HAP-1 (cell line): ENCODE data around the gene SNX18.
A peak's percentile ranks its signal among the peaks of the same experiment; 100 is the strongest.
"Not testable (repeated sequence)": the region's sequence is repeated elsewhere in the genome, so short reads cannot be mapped to it uniquely, and the experiment has no call there.

ENCODE experiments used
- DNase-seq, 2 experiments: peaks; one replicate each; pipeline ENCODE4 v3.0.0-alpha.2; 2016 to 2020; ENCODE audit warnings: low spot score in 2 of 2
- H3K27me3 ChIP-seq: fragments of 250-450 bp; sonication (Bioruptor Pico); 2 replicates; pipeline ENCODE4 v1.5.1; 2020; ENCODE audit warnings: low read depth, mild to moderate bottlenecking, moderate library complexity
- H3K36me3 ChIP-seq: fragments of 250-450 bp; sonication (Bioruptor Pico); replicated peaks from 2 replicates; pipeline ENCODE4 v1.5.1; 2020; ENCODE audit warnings: mild to moderate bottlenecking
- H3K4me1 ChIP-seq: fragments of 250-450 bp; sonication (Bioruptor Pico); 2 replicates; pipeline ENCODE4 v1.5.1; 2020; ENCODE audit warnings: mild to moderate bottlenecking
- H3K4me3 ChIP-seq: fragments of 250-450 bp; sonication (Bioruptor Pico); 2 replicates; pipeline ENCODE4 v1.5.1; 2020; ENCODE audit warnings: mild to moderate bottlenecking, moderate library complexity
- H3K9me3 ChIP-seq: fragments of 250-450 bp; sonication (Bioruptor Pico); 2 replicates; pipeline ENCODE4 v1.5.1; 2020; ENCODE audit warnings: mild to moderate bottlenecking, moderate library complexity
- in situ Hi-C: fragments of 300-500 bp; cut with MboI; formaldehyde crosslinking; loops from 3 replicates; pipeline ENCODE4 v1.14.3; 2020; ENCODE audit warnings: low sequenced_read_pairs, inconsistent platforms, mixed read lengths

The SNX18 gene

GRCh38 chr5:54517512-54518145 lies at the start of gene SNX18:
SNX18 (plus strand) TSS chr5:54517759; CDS start chr5:54517953, 194 bp downstream.
- peak within 1 kb of the TSS; percentile 62 for H3K4me3 ChIP-seq
- H3K27me3 ChIP-seq = no peaks in the 10 kb centered on the region
- H3K36me3 ChIP-seq = peaks cover 3% of the 10 kb centered on the region
- peak; percentile 85 to 92 for DNase-seq
- H3K9me3 ChIP-seq = no peaks in the 10 kb centered on the region
- in situ Hi-C loops = loop anchor here (10.0 kb wide), 1 partner anchor 347 kb away; no protein-coding TSS in a partner anchor
- peaks cover 14% of the 10 kb centered on the region; the same call in 1 of the 2 replicates for H3K4me1 ChIP-seq

GRCh38 chr5:54469622-54470021 lies 47.9 kb upstream of the SNX18 start:
- no peak for DNase-seq
- Histone ChIP-seq H3K36me3 (no peaks in the 10 kb centered on the region), H3K9me3 (no peaks in the 10 kb centered on the region), H3K27me3 (no peaks in the 10 kb centered on the region), H3K4me1 (no peaks in the 10 kb centered on the region), H3K4me3 (no peak overlapping the region)
- in situ Hi-C loops = no loop called here

DNA sequence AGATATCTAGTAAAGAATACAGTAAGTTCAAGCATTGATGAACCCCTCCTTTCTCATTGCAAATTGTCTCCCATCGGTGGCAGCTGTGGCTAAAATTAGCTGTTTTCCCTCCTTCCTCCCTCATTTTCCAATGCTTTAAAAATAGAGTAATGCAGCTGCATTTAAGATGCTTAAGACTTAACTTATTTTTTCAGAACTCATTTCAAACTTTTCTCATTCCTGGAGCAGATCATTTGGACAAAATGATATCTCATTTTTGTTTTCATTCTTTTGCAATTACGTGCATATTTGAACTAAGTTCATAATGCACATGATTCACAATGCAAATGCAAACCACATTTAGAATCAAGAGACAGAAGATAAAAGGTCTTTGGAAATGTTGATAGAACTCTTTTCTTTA lies 47.4 kb upstream of the SNX18 start:
- DNase-seq = no peak
- in situ Hi-C loops = no loop called here
- H3K4me3 ChIP-seq = no peak overlapping the region
- no peaks in the 10 kb centered on the region for H3K27me3 ChIP-seq
- H3K36me3 ChIP-seq = no peaks in the 10 kb centered on the region
- no peaks in the 10 kb centered on the region for H3K9me3 ChIP-seq
- no peaks in the 10 kb centered on the region for H3K4me1 ChIP-seq

DNA sequence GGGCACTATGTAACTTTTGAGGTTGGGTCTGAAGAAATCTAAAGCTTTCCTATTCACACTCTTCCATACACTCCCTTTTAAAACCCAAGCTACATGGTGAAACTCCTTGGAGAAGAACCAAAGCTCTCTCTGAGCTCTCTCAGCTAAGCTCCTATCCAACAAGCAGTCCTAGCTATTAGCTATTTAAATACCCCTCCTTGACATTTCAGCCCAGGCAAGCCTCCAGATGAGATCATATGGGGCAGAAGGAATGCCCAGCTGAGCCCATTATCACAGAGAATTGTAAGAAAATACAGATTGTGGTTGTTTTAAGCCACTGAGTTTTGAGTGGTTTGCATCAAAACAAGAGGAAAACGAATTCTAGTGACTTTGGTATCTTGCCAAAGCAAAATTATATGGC lies 46.9 kb upstream of the SNX18 start:
- no peaks in the 10 kb centered on the region for H3K36me3 ChIP-seq
- H3K9me3 ChIP-seq = no peaks in the 10 kb centered on the region
- in situ Hi-C loops = no loop called here
- DNase-seq = no peak
- no peaks in the 10 kb centered on the region for H3K4me1 ChIP-seq
- H3K4me3 ChIP-seq = no peak overlapping the region
- no peaks in the 10 kb centered on the region for H3K27me3 ChIP-seq

DNA sequence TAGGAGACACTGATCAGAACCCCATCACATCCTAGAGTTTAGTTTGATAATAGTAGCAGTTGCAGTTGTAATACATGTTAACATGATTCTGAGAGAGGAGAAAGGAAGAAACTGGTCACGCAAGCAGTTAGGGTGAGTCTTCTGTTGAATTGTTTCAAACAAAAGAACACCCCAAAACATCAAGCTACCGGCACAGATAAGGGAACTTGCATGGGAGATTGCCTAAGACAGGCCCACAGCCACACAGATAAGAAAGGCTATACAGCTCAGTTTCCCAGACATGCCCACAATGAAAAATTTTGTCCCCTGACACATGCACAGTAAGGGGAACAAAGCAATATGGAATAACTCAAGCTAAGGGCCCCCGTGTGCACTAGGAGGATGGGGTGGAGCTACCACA lies 46.2 kb upstream of the SNX18 start:
- Histone ChIP-seq H3K9me3 (no peaks in the 10 kb centered on the region), H3K36me3 (no peaks in the 10 kb centered on the region), H3K4me3 (no peak overlapping the region), H3K27me3 (no peaks in the 10 kb centered on the region), H3K4me1 (no peaks in the 10 kb centered on the region)
- in situ Hi-C loops = no loop called here
- no peak for DNase-seq

DNA sequence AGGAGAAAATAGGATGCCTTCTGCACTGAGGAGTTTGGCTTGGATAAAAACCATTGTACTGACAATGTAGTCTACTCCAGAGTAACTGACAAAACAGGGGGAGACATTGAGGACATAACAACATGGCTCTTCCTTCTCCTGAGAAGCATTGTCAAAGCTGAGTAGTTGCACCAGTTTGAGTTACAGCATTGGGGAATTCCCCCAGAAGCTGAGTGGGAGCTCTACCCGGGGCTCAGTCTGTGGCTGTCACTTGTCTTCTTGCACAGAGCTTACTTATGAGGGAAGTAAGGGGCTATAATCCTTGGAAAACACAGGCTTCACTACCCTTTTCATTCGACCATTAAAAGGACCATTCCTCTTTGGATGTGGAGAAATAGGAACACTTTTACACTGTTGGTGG lies 40.9 kb upstream of the SNX18 start:
- no peaks in the 10 kb centered on the region for H3K4me1 ChIP-seq
- no peak overlapping the region for H3K4me3 ChIP-seq
- no peaks in the 10 kb centered on the region for H3K9me3 ChIP-seq
- in situ Hi-C loops = no loop called here
- DNase-seq = no peak
- H3K36me3 ChIP-seq = no peaks in the 10 kb centered on the region
- no peaks in the 10 kb centered on the region for H3K27me3 ChIP-seq

DNA sequence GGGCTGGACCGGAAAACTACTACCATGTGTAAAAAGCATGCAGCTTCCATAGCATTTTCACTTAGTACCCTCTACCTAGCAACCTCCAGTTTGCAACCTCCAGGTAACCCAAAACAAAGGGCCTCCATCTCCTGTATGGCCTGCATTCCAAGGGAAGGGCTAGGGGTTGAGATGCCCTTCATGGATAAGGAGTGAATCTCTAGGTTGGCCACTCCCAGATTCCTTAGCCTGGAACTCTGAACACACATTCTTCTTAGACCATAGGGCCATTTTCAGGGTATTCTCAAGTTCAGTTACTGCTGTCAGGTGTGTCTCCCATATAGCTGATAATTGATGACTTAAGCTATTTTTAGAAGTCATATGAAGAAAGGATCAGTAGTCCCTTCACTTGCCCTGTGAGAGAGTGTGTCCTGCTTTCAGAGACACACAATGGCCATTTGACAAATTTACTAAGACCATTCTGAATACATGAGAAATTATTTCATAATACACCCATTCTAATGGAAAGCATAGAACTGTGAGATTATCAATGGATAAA lies 39.5 kb upstream of the SNX18 start:
- DNase-seq = no peak
- Histone ChIP-seq H3K27me3 (no peaks in the 10 kb centered on the region), H3K4me1 (no peaks in the 10 kb centered on the region), H3K4me3 (no peak overlapping the region), H3K36me3 (no peaks in the 10 kb centered on the region), H3K9me3 (no peaks in the 10 kb centered on the region)
- in situ Hi-C loops = no loop called here

GRCh38 chr5:54480296-54480695 lies 37.3 kb upstream of the SNX18 start:
- no peak for DNase-seq
- in situ Hi-C loops = no loop called here
- Histone ChIP-seq H3K9me3 (no peaks in the 10 kb centered on the region), H3K4me3 (no peak overlapping the region), H3K36me3 (no peaks in the 10 kb centered on the region), H3K4me1 (no peaks in the 10 kb centered on the region), H3K27me3 (no peaks in the 10 kb centered on the region)

- no peaks in the 10 kb centered on the region for H3K4me1 ChIP-seq
- DNase-seq = no peak
- no peaks in the 10 kb centered on the region for H3K27me3 ChIP-seq
- no peak overlapping the region for H3K4me3 ChIP-seq
- no peaks in the 10 kb centered on the region for H3K36me3 ChIP-seq
- in situ Hi-C loops = no loop called here
- H3K9me3 ChIP-seq = no peaks in the 10 kb centered on the region
These were observed 33.2 kb upstream of the SNX18 start for GRCh38 chr5:54484219-54484894.

DNA sequence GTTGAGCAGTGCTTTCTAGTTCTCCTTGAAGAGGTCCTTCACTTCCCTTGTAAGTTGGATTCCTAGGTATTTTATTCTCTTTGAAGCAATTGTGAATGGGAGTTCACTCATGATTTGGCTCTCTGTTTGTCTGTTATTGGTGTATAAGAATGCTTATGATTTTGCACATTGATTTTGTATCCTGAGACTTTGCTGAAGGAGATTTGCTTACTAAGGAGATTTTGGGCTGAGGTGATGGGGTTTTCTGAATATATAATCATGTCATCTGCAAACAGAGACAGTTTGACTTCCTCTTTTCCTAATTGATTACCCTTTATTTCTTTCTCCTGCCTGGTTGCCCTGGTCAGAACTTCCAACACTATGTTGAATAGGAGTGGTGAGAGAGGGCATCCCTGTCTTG lies 31.9 kb upstream of the SNX18 start:
- DNase-seq, H3K4me3 ChIP-seq, H3K36me3 ChIP-seq, in situ Hi-C loops, H3K9me3 ChIP-seq, H3K27me3 ChIP-seq, H3K4me1 ChIP-seq: not testable (repeated sequence)

DNA sequence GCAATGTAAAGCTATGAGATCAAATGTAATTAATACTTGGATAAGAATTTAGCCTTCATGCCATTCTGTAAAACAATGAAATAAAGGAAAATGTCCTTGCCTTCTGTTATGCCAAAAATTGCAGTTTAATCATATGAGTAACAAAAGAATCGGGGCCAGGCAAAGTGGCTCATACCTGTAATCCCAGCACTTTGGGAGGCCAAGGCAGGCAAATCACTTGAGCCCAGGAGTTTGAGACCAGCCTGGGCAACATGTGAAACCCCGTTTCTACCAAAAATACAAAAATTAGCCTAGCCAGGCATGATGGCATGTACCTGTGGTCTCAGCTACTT lies 27.9 kb upstream of the SNX18 start:
- H3K27me3 ChIP-seq, DNase-seq, H3K9me3 ChIP-seq, H3K4me1 ChIP-seq, H3K4me3 ChIP-seq, H3K36me3 ChIP-seq, in situ Hi-C loops: not testable (repeated sequence)

GRCh38 chr5:54491326-54491725 lies 26.2 kb upstream of the SNX18 start:
- H3K4me3 ChIP-seq = no peak overlapping the region
- in situ Hi-C loops = loop anchor here (10.0 kb wide), 1 partner anchor 237 kb away; no protein-coding TSS in a partner anchor

GRCh38 chr5:54492178-54492577 lies 25.4 kb upstream of the SNX18 start:
- Histone ChIP-seq H3K4me3 (no peak overlapping the region), H3K36me3 (no peaks in the 10 kb centered on the region), H3K9me3 (no peaks in the 10 kb centered on the region), H3K27me3 (peaks cover 3% of the 10 kb centered on the region; the same call in 1 of the 2 replicates), H3K4me1 (no peaks in the 10 kb centered on the region)
- DNase-seq = no peak
- in situ Hi-C loops = loop anchor here (10.0 kb wide), 1 partner anchor 237 kb away; no protein-coding TSS in a partner anchor

More at GRCh38 chr5:54491326-54491725, 26.2 kb upstream of the SNX18 start:
- Histone ChIP-seq H3K36me3 (no peaks in the 10 kb centered on the region), H3K27me3 (peaks cover 3% of the 10 kb centered on the region; the same call in 1 of the 2 replicates), H3K4me1 (no peaks in the 10 kb centered on the region), H3K9me3 (no peaks in the 10 kb centered on the region)
- DNase-seq = no peak

- Histone ChIP-seq H3K4me3 (no peak overlapping the region), H3K27me3 (peaks cover 3% of the 10 kb centered on the region; the same call in 1 of the 2 replicates), H3K36me3 (no peaks in the 10 kb centered on the region), H3K9me3 (no peaks in the 10 kb centered on the region), H3K4me1 (no peaks in the 10 kb centered on the region)
- no peak for DNase-seq
- in situ Hi-C loops = loop anchor here (10.0 kb wide), 1 partner anchor 240 kb away; no protein-coding TSS in a partner anchor
These were observed 22.5 kb upstream of the SNX18 start for GRCh38 chr5:54495027-54495426.
